Activated T-helper 1 cell treated with anti-CD3 and anti-CD28 coated beads, Interleukin-2, amount 50 U/mL, for 16 hours (primary cell): Measurements from ENCODE around the gene ASCC1.
"Not testable (repeated sequence)": the region's sequence is repeated elsewhere in the genome, so short reads cannot be mapped to it uniquely, and the experiment has no call there.

ENCODE experiments used
- DNase-seq, 2 donors: peaks; one replicate each; pipeline ENCODE4 v3.0.0-alpha.2; 2020; ENCODE audit warnings: low read depth in 1 of 2, low spot score in 1 of 2

ASCC1 gene

GRCh38 chr10:72215611-72216549, at the start of gene ASCC1, which contains the start of gene ANAPC16:
Gene ASCC1, minus strand, starts transcription at chr10:72216276. Its CDS starts 2,978 bp downstream, at chr10:72213298.
Gene ANAPC16, plus strand, starts transcription at chr10:72216012. Its CDS starts 7,903 bp downstream, at chr10:72223915.
- peak; percentile 90 to 94 for DNase-seq

GRCh38 chr10:72265508-72265907, 49.4 kb upstream of the ASCC1 start:
- DNase-seq: no peak

DNA sequence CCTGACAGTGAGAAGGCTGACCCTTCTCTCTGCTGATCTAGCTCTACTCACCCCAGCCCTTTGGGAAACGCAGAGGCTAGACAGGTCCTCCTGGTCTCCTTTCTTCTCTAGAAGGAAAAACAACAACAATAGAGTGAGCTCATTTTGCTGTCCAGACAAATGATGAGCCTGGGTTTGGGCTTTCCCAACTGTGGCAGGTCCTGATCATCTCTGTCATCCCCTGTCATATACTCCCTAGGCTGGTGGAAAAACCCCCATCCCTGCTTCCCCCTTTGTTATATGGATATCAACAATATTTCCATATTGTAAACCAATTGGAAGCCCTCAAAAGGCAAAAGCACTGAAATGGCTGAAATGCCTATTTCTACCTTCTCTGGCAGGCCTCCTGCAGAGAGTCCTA, 48.5 kb upstream of the ASCC1 start:
- no peak for DNase-seq

- no peak for DNase-seq
Observed at GRCh38 chr10:72263613-72264241, 47.7 kb upstream of the ASCC1 start.

DNA sequence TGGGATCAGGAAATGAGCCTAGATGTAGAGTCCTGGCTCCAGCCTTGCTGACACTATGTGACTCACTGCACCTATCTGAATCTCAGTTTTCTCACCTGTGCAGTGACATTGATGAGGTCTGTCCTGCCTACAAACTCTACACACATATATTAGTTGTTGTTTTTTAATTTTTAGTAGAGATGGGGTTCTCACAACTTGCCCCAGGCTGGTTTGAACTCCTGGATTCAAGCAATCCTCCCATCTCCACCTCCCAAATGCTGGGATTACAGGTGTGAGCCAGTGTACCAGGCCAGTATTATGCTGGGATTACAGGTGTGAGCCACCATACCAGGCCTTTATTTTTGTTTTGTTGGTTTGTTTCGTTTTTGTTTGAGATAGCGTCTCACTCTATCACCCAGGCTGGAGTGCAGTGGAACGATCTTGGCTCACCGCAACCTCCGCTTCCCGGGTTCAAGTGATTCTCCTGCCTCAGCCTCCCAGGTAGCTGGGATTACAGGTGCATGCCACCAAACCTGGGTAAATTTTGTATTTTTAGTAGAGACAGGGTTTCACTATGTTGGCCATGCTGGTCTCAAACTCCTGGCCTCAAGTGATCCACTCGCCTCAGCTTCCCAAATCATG, 45.8 kb upstream of the ASCC1 start:
- DNase-seq: no peak

DNA sequence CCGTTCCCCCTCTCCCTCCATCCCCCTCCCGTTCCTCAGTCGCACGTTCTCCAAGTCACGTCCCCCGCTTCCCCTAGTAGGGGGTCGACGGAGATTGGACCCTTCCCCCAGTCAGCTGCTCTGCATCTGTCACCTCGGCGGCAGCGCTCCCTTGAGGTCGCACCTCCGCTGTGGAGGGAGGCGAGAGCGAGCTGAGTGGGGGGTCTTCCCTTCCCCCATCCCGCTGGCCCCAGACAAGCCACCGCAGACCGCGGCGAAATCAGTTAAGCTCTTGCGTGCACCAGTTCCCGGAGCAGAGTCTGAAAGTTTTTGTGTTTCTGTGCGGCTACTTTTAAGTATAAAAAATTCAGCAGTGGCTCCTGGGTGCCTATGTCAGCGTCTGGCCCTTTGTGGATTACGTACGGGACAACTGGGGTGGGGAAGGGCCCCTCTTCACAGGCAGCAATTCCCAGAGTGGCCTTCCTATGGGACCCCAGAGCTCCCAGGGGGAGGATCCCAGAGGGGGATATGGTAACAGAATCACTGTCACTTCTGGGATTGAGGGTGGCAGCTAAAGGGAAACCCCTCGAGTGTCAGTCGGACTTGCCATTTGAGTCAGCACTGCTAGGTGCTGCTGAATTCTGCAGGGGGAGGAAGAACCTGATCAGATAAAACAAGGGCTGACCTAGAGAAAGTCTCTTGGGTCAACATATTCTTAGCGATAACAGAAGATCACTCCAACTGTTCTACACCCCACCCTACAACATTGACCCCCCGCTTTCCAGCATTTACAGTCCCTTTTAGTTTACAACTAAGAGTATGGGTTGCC, 45.1 kb upstream of the ASCC1 start:
- DNase-seq: peak in 1 of 2 donors; percentile 47

DNA sequence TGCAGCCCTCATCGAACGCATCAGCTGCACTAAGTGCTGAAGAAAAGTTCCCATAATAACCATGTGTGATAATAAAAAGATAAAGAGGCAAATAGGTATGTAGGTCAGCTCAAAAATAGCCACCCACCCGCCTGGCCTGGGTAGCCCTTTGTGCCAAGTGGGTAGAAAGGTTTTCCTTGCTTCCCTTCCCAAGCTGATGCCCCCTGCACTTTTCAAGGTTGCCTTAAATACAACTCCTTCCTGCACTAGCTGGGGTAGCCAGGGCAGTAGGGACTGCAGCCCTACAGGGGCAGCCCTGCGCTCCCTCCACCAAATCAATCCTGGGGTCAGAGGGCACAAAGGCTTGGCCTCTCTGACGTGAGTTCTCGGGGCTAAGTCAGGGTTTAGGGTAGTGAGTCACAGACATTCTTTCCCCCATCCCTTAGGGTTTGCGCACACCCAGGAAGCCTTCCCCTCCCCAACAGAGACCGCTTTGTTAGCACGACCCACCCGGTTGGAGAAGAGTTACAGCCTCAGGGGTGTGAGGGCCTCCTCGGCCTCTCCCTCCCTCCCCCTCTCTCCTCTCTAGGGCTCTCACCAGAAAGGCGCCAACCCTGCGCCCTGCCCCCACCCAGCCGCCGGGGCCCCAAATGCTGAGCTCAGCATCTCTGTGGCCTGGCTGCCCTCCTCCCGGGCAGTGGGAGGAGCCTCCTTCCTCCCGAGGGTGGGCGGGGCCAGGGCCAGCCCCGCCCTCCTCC, 44.3 kb upstream of the ASCC1 start:
- DNase-seq: peak; percentile 46 to 72

DNA sequence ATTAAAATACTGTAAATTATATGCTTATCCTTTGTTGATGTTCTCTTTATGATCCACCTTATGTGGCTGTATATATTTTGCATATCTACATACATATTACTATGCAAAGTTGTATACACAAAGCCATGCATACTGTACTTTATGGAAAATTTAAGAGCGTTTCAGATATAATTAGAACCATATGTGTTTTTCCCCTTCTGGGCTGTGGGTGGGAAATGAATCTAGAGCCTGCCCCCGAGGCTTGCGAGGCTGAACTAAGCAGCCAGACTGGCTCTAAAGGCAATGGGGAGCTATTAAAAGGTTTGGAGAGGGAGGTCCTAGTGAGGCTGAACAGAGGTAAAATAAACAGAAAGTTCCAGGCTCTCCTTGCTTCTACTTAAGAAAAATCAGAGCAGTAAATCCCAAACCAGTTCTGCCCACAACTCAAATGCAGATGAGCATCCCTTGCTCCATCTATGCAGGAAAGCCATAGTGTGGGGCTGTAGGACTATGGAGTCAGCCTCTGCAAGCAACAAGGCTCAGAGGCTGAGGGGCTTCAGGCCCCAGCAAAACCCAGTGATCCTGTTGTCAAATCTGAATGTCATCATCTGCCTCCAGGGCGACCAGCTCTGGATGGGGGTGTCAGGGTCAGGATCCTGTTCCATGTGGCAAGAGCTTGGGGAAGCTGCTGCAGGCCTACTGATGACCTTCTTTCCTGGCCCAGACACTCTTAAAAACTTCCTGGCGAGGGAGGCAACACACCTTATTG, 43.6 kb upstream of the ASCC1 start:
- DNase-seq: no peak

- DNase-seq: no peak
Observed at GRCh38 chr10:72258617-72259016, 42.5 kb upstream of the ASCC1 start.

- no peak for DNase-seq
Observed at GRCh38 chr10:72257051-72257892, 41.2 kb upstream of the ASCC1 start.

DNA sequence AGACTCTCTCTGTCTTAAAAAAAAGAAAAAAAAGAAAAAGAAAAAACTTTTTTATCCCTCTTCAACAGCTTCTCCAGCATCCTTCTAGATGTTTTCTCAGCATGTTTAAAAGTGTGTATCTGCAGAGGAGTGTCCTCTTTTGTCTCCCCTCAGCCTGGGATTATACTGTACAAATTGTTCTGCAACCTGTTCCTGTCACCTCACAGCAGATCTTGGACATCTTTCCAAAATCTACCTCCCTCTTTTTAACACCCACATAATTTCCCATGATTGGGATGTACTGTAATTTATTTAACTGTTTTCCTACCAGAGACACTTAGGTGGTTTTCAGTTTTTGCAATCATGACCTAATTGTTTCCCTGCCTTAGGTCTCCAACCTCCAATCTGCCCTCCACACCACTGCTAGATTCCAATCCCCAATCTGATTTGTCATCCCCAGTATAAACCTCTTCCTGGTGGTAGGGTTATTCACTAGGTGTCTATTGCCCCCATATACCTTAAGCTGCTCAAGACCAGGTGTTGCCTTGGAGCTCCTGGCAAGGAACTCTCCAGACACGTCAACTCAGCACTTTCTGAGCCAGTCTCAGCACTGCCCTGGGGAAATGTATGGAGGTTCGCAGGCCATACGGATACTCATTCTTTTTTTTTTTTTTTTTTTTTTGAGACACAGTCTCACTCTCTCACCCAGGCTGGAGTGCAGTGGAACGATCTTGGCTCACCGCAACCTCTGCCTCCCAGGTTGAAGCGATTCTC, 40.1 kb upstream of the ASCC1 start:
- DNase-seq: no peak

DNA sequence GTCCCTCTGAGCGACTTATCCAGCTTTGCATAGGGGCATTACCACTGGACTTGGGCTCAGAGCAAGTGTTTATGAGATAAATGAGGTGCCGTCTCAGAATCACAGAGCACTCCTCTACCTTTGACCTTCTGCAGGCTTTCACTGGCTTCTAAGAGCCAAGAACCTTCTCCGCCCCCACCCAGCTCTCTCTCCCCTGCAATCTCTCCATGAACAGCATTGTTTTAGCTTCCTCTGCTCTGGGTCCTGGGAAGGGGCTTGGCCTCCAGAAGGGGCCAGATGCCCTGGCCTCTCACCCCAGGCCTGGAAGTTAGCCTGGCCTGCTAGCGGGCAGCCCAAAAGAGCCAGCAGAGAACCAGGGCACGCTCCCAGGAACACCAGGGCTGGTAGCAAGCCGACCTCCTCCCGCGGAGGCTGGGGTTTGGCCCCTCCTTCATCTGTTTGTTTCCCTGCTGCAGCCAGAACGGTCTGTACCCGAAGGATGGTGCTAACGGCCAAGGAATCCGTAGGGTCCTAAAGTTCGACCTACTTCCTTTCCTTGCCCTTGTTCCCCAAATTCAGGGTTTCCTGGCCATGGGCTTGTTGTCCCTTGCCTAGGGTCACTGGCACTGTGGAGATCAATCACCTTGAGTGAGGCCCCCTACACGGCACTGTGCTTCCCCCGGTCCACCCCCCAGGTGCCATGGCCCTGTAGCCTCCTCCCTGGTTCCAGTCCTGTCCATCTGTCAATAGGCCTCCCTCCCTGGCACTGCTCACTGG, 38.9 kb upstream of the ASCC1 start:
- DNase-seq: no peak

DNA sequence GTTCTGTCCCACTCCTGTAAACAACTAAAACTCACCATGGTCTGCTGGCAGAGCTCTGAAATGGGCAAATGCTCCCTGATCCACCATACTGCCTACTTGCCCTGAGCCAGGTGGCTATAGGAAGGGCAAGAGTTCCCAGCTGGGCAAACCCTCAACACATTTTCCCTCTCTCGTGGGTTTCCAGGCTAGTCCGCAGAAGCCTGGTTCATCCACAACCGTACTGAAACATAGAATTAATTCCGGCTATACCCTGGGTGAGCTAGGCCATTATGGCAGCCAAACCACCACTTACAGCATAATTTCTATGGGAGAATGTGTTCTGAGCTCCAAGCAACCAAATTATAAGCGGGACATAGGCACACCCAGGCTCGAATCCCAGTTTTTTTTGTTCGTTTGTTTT, 37.5 kb upstream of the ASCC1 start:
- no peak for DNase-seq

DNA sequence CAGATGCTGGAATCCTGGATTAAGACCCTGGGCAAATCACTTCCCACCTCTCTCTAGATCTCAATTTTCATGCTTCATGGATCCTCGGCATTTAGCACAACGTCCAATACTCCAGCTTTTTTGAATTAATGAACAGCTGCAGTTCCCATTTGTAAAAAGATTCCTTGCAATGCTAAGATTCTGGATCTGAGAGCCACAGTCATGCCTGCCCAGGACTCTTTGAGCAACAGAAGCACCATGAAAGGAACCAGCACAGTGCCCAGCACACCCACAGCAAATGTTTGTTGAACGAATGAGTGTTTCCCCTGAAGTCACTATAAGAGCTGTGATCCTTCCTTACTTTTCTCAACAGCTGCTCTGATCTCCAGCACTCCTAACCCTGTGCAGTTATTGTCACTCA, 36.9 kb upstream of the ASCC1 start:
- DNase-seq: no peak

DNA sequence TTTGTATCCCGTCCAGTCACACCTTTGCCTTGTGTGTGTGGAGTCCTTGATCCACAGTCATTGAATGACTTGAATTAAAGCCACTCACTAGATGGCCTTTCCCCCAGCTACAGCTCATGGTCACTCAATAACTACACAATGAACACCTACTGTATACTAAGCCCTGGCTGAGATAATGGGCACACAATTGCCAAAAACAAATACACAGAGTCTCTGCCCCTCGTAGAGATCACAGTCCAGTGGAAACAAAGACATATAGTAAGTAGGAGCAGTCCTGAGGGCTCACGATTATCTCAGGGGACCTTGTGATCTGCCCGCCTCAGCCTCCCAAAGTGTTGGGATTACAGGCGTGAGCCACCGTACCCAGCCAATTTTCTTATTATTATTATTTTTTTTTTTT, 35.6 kb upstream of the ASCC1 start:
- no peak for DNase-seq

DNA sequence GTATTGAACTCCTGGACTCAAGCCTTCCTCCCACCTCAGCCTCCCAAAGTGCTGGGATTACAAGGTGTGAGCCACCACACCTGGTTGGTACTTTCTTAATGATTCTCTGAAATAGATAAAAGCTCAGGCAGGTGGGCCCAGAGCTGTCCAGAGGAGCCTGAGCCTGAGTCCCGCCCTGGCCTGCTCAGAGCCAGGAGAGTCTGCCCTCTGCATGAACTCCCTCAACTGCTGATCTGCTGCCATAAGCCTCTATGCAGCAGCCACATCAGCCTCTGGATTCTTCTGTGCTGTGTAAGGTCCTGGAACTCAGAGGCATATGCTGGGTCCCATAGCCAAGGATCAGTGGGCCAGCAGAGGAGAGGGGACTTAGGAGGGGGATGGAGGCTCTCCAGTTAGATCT, 34.6 kb upstream of the ASCC1 start:
- no peak for DNase-seq

- DNase-seq: not testable (repeated sequence)
Observed at GRCh38 chr10:72249176-72249862, 33.2 kb upstream of the ASCC1 start.
